PC-9 (cell line): ENCODE data around the gene VGLL4.

ENCODE experiments used
- CTCF ChIP-seq: fragments of 200-600 bp; sonication (generic); conservative IDR thresholded peaks from 2 replicates; pipeline ENCODE4 v1.6.1; 2017; ENCODE audit warnings: mixed run types, antibody characterized with exemption, mild to moderate bottlenecking, moderate library complexity
- EZH2 ChIP-seq: fragments of 200-600 bp; sonication (generic); IDR thresholded peaks from 2 replicates; pipeline ENCODE4 v1.8.0; 2017; ENCODE audit warnings: antibody characterized with exemption, low read depth

DNA sequence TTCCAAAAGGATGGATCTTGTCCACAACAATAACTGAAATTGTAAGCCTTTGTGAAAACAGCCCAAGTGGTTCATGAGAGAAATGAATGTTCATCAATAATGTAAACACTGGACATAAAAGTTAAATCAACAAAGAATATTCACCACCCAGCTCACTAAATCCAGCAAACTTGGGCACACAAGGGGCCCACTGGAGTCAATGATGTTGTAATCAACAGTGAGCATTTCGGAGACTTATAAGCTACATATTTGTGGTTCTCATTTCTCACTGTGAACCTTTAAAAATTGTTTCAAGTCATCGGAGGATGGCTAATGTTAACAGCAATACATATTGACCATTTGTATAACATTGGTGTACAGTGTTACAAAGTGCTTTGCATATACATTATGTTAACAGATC, 63.1 kb downstream of the VGLL4 start:
- TF ChIP-seq CTCF, result no peak
- no peak for TF ChIP-seq EZH2
